Pancreas (tissue), 10 donors: ENCODE measurements around the gene C1QL4. TPM values are rescaled to one million over a fixed set of nuclear protein-coding genes. Genes with fewer than 3 reads are reported as not detected.
A peak's percentile ranks its signal among the peaks of the same experiment; 100 is the strongest.

ENCODE experiments used
- ATAC-seq, 4 donors: fragments of 200-7000 bp; cut with Tn5 transposase; one replicate each; pipeline versions ENCODE4 v1.8.0 to v1.9.1; 2020; ENCODE audit warnings: mild to moderate bottlenecking in 4 of 4, moderate library complexity in 4 of 4
- DNase-seq, 6 donors: peaks; one replicate each; pipeline ENCODE4 v3.0.0-alpha.2; 2020
- FAIRE-seq: peaks from 2 replicates; lab custom pipeline; 2012; peaks lifted over from hg19 to GRCh38; lab: Jason Lieb, UNC
- H3K27ac ChIP-seq, 4 donors: fragments of 200-600 bp; sonication (generic); 1 replicate in 3 of 4; 2 replicates in 1 of 4; pipeline versions ENCODE4 v1.5.0 to v1.8.0; 2020
- H3K27me3 ChIP-seq, 4 donors: fragments of 200-600 bp; one replicate each; pipeline ENCODE4 v1.8.0; 2021
- H3K36me3 ChIP-seq, 3 donors: fragments of 200-600 bp; sonication (generic) in 1 of 3; one replicate each; pipeline versions ENCODE4 v1.5.0 to v1.8.0; 2020 to 2021
- H3K4me1 ChIP-seq, 3 donors: fragments of 200-600 bp; one replicate each; pipeline ENCODE4 v1.8.0; 2021
- H3K4me3 ChIP-seq, 4 donors: fragments of 200-600 bp; sonication (generic) in 2 of 4; one replicate each; pipeline versions ENCODE4 v1.5.0 to v1.8.0; 2020 to 2021
- H3K9me3 ChIP-seq, 4 donors: fragments of 200-600 bp; one replicate each; pipeline ENCODE4 v1.8.0; 2021
- WGBS, 2 donors: extraction: QIAGEN DNeasy Blood & Tissue Kit; methylation state at CpG; one replicate each; pipeline ENCODE4 v1.1.7; 2013; 5-methylcytosine and 5-hydroxymethylcytosine counted together
- intact Hi-C, 3 donors: fragments of 100-400 bp; cut with DNase I; formaldehyde crosslinking; loops; one replicate each; pipeline versions ENCODE4 v1.11.1 to v1.14.2; 2022
- polyA plus RNA-seq, 2 donors: library from polyadenylated mRNA; stranded (reverse); fragments of 200-250 nt; gene quantifications; one replicate each; pipeline ENCODE4 v1.2.3, GENCODE V29; 2013
- total RNA-seq, 6 donors: library from RNA; stranded (reverse); fragmentation: NEBNext Ultra II Directional in 4 of 6; extraction: Animal tissue kit (Norgen Biotek cat#: 25700) in 4 of 6; gene quantifications; one replicate each; pipeline versions ENCODE4 v1.2.1 to v1.2.4, GENCODE V29; 2021 to 2023
- TF ChIP-seq, protein P1 (sequence below), 4 donors: fragments of 200-600 bp; sonication (generic) in 3 of 4; IDR thresholded peaks; one replicate each; pipeline versions ENCODE4 v1.5.0 to v1.8.0; 2021; ENCODE audit warnings: antibody characterized with exemption in 4 of 4
- donor health status: healthy with polysubstance abuse.
- donor health status: DM: no; HTN: no; CAD: no; lungs with moderate emphysema.
- donor health status: DM: no; HTN: no; CAD: no.
- donor health status: control.
- donor health status: control.
- donor health status: Bipolar disorder and iron deficiency.
- donor health status: DM: yes; HTN: yes; CAD: no.
- donor health status: DM: no; HTN: no; CAD: no.
- donor health status: DM: no; HTN: no; CAD: no.
- donor health status: DM: yes; HTN: yes; CAD: no.

Gene C1QL4
- total and polyA plus RNA-seq, 8 donors, result not detected

DNA sequence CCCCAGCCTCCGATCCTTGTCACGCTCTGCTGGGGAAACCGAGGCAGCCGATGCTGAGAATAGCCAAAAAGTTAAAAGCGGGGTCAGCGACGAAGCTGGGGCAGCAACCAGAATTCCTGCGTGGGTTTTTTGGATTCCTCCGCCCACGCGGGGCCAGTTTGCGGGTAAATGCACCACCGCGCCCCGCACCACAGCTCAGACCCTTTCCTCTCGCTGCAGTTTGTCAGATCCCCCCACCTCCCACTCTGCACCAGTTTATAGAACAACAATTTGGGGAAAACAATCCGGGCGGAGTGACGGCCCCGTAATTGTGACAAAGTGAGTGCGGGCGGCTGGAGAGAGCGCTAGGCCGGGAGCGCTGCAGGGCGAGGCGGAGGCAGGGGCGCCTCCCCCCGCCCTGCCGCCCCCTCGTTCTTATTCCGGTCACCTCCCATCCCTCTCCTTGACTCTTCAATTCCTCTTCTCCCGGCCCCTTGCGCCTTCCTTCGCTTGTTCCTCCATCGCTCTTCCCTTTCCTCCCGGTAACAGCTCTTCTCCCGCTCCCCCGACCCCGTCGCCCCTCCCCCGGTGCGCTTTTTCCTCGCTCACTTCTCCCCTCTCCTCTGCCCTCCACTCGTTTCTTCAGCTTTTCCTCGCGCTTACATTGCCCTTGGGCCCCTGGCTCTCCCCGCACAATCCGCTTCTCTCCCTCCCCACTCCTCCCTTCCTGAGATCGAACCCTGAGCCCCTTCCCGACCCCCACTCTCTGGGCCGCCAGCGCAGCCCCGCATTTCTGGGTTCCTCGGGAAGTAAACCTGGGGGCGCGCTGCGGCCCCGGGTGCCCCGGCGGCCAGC is 9.1 kb upstream of the C1QL4 start:
- TF ChIP-seq, protein P1, sequence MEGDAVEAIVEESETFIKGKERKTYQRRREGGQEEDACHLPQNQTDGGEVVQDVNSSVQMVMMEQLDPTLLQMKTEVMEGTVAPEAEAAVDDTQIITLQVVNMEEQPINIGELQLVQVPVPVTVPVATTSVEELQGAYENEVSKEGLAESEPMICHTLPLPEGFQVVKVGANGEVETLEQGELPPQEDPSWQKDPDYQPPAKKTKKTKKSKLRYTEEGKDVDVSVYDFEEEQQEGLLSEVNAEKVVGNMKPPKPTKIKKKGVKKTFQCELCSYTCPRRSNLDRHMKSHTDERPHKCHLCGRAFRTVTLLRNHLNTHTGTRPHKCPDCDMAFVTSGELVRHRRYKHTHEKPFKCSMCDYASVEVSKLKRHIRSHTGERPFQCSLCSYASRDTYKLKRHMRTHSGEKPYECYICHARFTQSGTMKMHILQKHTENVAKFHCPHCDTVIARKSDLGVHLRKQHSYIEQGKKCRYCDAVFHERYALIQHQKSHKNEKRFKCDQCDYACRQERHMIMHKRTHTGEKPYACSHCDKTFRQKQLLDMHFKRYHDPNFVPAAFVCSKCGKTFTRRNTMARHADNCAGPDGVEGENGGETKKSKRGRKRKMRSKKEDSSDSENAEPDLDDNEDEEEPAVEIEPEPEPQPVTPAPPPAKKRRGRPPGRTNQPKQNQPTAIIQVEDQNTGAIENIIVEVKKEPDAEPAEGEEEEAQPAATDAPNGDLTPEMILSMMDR (IDR thresholded peaks at IDR 0.05), result no peak
- no peak overlapping the region for H3K27ac ChIP-seq
- H3K9me3 ChIP-seq, result no peaks in the 10 kb centered on the region
- H3K4me3 ChIP-seq, result peak overlapping the region in 3 of 4 donors; percentile 5 to 40 (median 34)
- 3 to 4% methylated on average over 55 to 61 of the region's 61 CpGs for WGBS, 2 donors
- FAIRE-seq (no peak), DNase-seq (peak in 1 of 6 donors; percentile 15), ATAC-seq (no peak)
- H3K27me3 ChIP-seq, result peaks cover 0 to 4% (median 0%) of the 10 kb centered on the region in 4 donors
- peaks cover 24 to 34% (median 29%) of the 10 kb centered on the region in 3 donors for H3K4me1 ChIP-seq
- no peaks in the 10 kb centered on the region for H3K36me3 ChIP-seq
- intact Hi-C loops, result loop anchor here in 1 of 3 donors (10.0 kb wide), 1 partner anchor 169 kb away; no protein-coding TSS in a partner anchor

DNA sequence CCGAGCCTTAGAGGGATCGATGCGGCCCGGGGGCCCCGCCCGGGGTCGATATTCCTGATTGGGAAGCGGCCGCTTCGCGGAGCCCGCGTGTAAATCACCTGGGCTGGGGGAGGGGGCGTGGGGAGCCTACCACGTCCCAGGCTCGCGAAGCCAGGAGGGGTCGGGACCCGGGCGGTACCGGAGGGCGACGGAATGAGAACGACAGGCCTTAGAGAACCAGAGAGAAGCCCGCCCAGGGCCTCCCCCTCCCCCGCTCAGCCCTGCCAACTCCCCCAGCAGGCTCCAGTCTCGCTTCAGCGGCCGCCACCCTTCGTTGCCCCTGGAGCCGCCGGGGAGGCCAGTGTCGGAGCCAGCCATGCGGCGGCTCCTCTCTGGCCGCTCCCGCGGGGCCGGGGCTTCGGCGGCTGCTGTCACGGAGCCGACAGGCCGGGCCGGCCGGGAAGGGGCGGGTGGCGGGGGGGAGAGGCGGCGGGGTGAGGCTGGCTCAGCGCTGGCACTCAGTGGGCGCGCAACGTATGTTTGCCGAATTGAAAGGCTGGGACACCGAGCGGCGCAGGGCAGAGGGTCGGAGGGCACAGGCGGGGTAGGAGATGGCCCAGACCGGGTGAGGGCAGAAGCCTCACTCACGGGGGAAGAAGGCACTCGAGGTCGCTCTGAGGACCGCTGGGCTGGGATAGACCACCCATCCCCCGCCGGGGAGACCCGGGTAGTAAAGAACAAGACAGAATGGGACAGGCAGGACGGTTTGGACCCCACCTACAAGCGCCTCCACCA is 8.2 kb upstream of the C1QL4 start:
- H3K27ac ChIP-seq, result no peak overlapping the region
- peak overlapping the region; percentile 5 to 40 (median 22) for H3K4me3 ChIP-seq
- no peaks in the 10 kb centered on the region for H3K36me3 ChIP-seq
- H3K9me3 ChIP-seq, result no peaks in the 10 kb centered on the region
- TF ChIP-seq, protein P1 (IDR thresholded peaks at IDR 0.05), result no peak
- ATAC-seq (peak; percentile 5 to 29 (median 8)), FAIRE-seq (no peak), DNase-seq (peak in 5 of 6 donors; percentile 38 to 82 (median 63))
- peaks cover 0 to 4% (median 0%) of the 10 kb centered on the region in 4 donors for H3K27me3 ChIP-seq
- intact Hi-C loops, result loop anchor here in 1 of 3 donors (10.0 kb wide), 1 partner anchor 170 kb away; no protein-coding TSS in a partner anchor
- 1% methylated on average over 47 to 70 of the region's 70 CpGs for WGBS, 2 donors
- H3K4me1 ChIP-seq, result peaks cover 24 to 34% (median 29%) of the 10 kb centered on the region in 3 donors

DNA sequence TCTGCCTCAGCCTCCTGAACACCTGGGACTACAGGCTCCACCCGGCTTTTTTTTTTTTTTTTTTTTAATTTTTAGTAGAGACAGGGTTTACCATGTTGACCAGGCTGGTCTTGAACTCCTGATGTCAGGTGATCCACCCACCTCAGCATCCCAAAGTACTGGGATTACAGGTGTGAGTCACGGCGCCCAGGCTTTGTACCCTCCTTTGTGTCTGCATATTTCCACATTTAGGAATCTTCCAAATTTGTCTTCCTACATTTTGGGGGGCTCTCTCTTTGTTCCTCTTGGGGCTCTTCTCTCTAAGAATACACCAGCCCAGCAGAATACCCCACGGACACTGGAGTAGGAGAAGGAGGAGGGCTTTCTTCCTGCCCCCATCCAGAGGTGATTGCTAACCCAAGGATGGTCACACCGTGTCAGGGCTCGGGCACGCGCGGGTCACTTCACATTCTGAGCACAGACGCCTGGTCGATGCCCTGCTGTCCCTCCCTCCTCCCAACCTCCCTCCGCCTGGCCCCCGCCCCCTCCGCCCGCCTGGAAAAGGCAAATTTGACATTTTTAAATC is 7.6 kb upstream of the C1QL4 start:
- intact Hi-C loops, result loop anchor here in 1 of 3 donors (10.0 kb wide), 1 partner anchor 170 kb away; no protein-coding TSS in a partner anchor
- TF ChIP-seq, protein P1 (IDR thresholded peaks at IDR 0.05), result no peak
- Histone ChIP-seq H3K27ac (no peak overlapping the region), H3K27me3 (peaks cover 0 to 4% (median 0%) of the 10 kb centered on the region in 4 donors), H3K36me3 (no peaks in the 10 kb centered on the region), H3K4me1 (peaks cover 24 to 35% (median 29%) of the 10 kb centered on the region in 3 donors), H3K9me3 (no peaks in the 10 kb centered on the region), H3K4me3 (peak overlapping the region in 2 of 4 donors; percentile 34 to 40)
- no peak for FAIRE-seq
- no peak for DNase-seq
- 29 to 38% methylated on average over 15 of the region's 15 CpGs for WGBS, 2 donors
- ATAC-seq, result no peak

DNA sequence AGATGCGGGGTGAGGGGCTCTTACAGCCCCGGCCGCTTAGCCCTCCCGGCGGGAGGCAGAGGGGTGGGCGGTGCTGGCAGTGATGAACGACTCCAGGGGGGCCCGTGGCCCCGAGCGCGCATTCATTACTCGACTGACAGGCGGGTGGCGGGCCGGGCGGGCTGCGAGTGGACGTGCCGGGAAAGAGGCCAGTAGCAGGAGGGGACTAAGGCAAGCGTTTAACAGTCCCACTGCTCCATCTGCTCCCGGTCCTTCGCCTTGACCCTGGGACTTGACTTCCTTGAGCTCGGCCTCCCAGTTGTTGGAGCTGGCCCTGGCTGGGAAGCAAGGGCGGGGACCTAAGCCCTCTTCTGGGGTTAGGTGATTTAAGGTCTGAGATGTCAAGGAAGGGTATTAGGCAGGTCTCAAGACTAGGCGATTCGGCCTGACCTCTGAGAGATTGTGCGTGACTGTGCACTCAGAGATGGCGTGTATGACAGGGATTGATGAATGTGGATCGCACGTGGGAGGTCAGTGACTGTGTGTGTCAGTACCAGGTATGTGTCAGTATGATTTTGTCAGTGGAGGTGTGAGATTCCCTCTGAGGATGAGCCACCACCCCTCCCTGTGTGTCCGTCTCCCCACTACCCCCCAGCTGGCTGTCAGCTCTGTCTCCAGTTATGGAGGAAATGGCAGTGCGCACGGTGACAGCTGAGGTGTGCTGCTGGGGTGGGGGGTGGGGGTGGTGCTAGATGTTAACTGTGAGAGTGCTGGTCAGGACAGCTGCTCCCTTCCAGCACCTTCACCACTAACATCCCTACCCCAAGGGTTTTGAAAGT is 6.1 kb upstream of the C1QL4 start:
- peaks cover 17 to 28% (median 19%) of the 10 kb centered on the region in 3 donors for H3K4me1 ChIP-seq
- TF ChIP-seq, protein P1 (IDR thresholded peaks at IDR 0.05), result no peak
- H3K27me3 ChIP-seq, result peaks cover 0 to 4% (median 0%) of the 10 kb centered on the region in 4 donors
- no peak overlapping the region for H3K27ac ChIP-seq
- FAIRE-seq (no peak), ATAC-seq (no peak), DNase-seq (peak in 2 of 6 donors; percentile 15 to 64)
- no peaks in the 10 kb centered on the region for H3K36me3 ChIP-seq
- intact Hi-C loops, result loop anchor here in 1 of 3 donors (10.0 kb wide), 1 partner anchor 172 kb away; no protein-coding TSS in a partner anchor
- WGBS, 2 donors, result 4 to 6% methylated on average over 19 to 33 of the region's 33 CpGs
- H3K9me3 ChIP-seq, result no peaks in the 10 kb centered on the region
- peak overlapping the region in 2 of 4 donors; percentile 11 to 41 for H3K4me3 ChIP-seq
